K562 (cell line): ENCODE results near the gene PCED1B. TPM values are rescaled to one million over a fixed set of nuclear protein-coding genes. Genes with fewer than 3 reads are reported as not detected.

Experiments
- ATAC-seq: fragments of 200-7000 bp; cut with Tn5 transposase; 3 replicates; pipeline ENCODE4 v1.9.1; 2020; ENCODE audit warnings: moderate library complexity
- BruUV-seq: library from RNA; stranded (reverse); fragments of 400-500 nt; replicated peaks from 2 replicates; lab custom pipeline; 2021; lab: Mats Ljungman, UMichigan
- CTCF ChIA-PET: fragments of 300-600 bp; formaldehyde crosslinking; extraction: SDS; loops from one replicate; lab custom pipeline; 2021; ENCODE audit warnings: low intra/inter-chr PET ratio; lab: Yijun Ruan, JAX
- POLR2A ChIA-PET: fragments of 300-600, 350-650 bp; sonication (Branson Sonifier 250); formaldehyde crosslinking; extraction: SDS; loops from one replicate; lab custom pipeline; 2021; ENCODE audit warnings: antibody characterized with exemption, inconsistent platforms; lab: Yijun Ruan, JAX
- DNase-seq, 4 experiments: peaks; one replicate each; pipeline versions ENCODE4 v3.0.0 to v3.0.0-alpha.2; 2011 to 2018; ENCODE audit warnings: low spot score in 3 of 4, mixed read lengths in 3 of 4; ENCODE audit errors: extremely low read depth in 1 of 4
- FAIRE-seq: peaks from 2 replicates; lab custom pipeline; 2011; peaks lifted over from hg19 to GRCh38; lab: Jason Lieb, UNC
- H2AFZ ChIP-seq: 2 replicates; pipeline ENCODE4 v1.6.0; 2011; ENCODE audit warnings: low read depth, low read length, control low read depth, inconsistent platforms
- H3K27ac ChIP-seq: fragments of 200-600 bp; 3 replicates; pipeline ENCODE4 v1.8.0; 2011; ENCODE audit warnings: low read depth, mild to moderate bottlenecking, control low read depth, inconsistent platforms, low read length, moderate library complexity, mixed read lengths; ENCODE audit errors: extremely low read depth
- H3K27me3 ChIP-seq, 2 experiments: fragments of 300-600 bp in 1 of 2; 2 replicates in 1 of 2; 3 replicates in 1 of 2; pipeline versions ENCODE4 v1.6.0 to v1.8.0; 2011; ENCODE audit warnings: inconsistent platforms in 2 of 2, low read length in 2 of 2, mild to moderate bottlenecking in 1 of 2, mixed read lengths in 1 of 2, moderate library complexity in 1 of 2; ENCODE audit not compliant: control insufficient read depth in 2 of 2, insufficient read depth in 2 of 2
- H3K36me3 ChIP-seq: fragments of 300-600 bp; 3 replicates; pipeline ENCODE4 v1.8.0; 2011; ENCODE audit warnings: mild to moderate bottlenecking, low read length, inconsistent platforms; ENCODE audit not compliant: control insufficient read depth, insufficient read depth
- H3K4me1 ChIP-seq, 2 experiments: fragments of 200-600 bp in 1 of 2; replicated peaks in 1 of 2; 2 replicates in 1 of 2; 3 replicates in 1 of 2; pipeline versions ENCODE4 v1.5.1 to v1.8.0; 2011; ENCODE audit warnings: inconsistent platforms in 2 of 2, low read length in 2 of 2, mild to moderate bottlenecking in 1 of 2, mixed read lengths in 1 of 2, moderate library complexity in 1 of 2; ENCODE audit not compliant: control insufficient read depth in 2 of 2, insufficient read depth in 2 of 2
- H3K4me2 ChIP-seq: 2 replicates; pipeline ENCODE4 v1.6.1; 2011; ENCODE audit warnings: low read length, control low read depth, inconsistent platforms, mixed read lengths; ENCODE audit not compliant: insufficient read depth
- H3K4me3 ChIP-seq: fragments of 200-600 bp; sonication (generic), shearing (Covaris generic); 2 replicates; pipeline ENCODE4 v1.5.1; 2016; ENCODE audit warnings: control low read depth, inconsistent platforms
- H3K79me2 ChIP-seq: fragments of 200-600 bp; 3 replicates; pipeline ENCODE4 v1.8.0; 2011; ENCODE audit warnings: low read length, inconsistent platforms; ENCODE audit not compliant: control insufficient read depth, insufficient read depth
- H3K9ac ChIP-seq, 2 experiments: 2 replicates each; pipeline versions ENCODE4 v1.6.0 to v1.6.1; 2011; ENCODE audit warnings: low read depth in 2 of 2, low read length in 2 of 2, control low read depth in 1 of 2, inconsistent platforms in 1 of 2, mild to moderate bottlenecking in 1 of 2, mixed read lengths in 1 of 2; ENCODE audit not compliant: insufficient read depth in 1 of 2
- H3K9me1 ChIP-seq: one replicate; pipeline ENCODE4 v1.6.0; 2011; ENCODE audit warnings: inconsistent platforms, mild to moderate bottlenecking, low read length, moderate library complexity; ENCODE audit not compliant: control insufficient read depth, insufficient read depth
- H3K9me3 ChIP-seq: replicated peaks from 2 replicates; pipeline ENCODE4 v1.5.1; 2011; ENCODE audit warnings: low read depth, low read length, inconsistent platforms; ENCODE audit not compliant: control insufficient read depth, insufficient read depth
- H4K20me1 ChIP-seq: replicated peaks from 2 replicates; pipeline ENCODE4 v1.6.1; 2011; ENCODE audit warnings: low read length, inconsistent platforms, mixed read lengths; ENCODE audit not compliant: control insufficient read depth, insufficient read depth
- DIDO1 ChIP-seq: fragments of 450-650 bp; IDR thresholded peaks from 2 replicates; pipeline ENCODE4 v1.6.1; 2016; ENCODE audit warnings: low read depth, missing biosample characterization, missing genetic modification characterization
- ETV5 ChIP-seq: sonication (generic); formaldehyde crosslinking; IDR thresholded peaks from 2 replicates; pipeline ENCODE4 v1.4.0; 2020; ENCODE audit warnings: low read depth, mild to moderate bottlenecking, missing genetic modification reagents
- MIER1 ChIP-seq: fragments of 450-650 bp; IDR thresholded peaks from 2 replicates; pipeline ENCODE4 v1.6.1; 2016; ENCODE audit warnings: antibody characterized with exemption, mild to moderate bottlenecking, low read depth
- PCBP2 ChIP-seq: fragments of 200-400 bp; formaldehyde crosslinking; IDR thresholded peaks from 2 replicates; pipeline ENCODE4 v1.6.1; 2018; ENCODE audit warnings: low read length, low read depth, mild to moderate bottlenecking, moderate library complexity; ENCODE audit not compliant: poor library complexity, severe bottlenecking
- RBM15 ChIP-seq: fragments of 200-400 bp; formaldehyde crosslinking; IDR thresholded peaks from 2 replicates; pipeline ENCODE4 v1.6.1; 2018; ENCODE audit warnings: mild to moderate bottlenecking, low read length, moderate library complexity; ENCODE audit not compliant: insufficient read depth
- SMARCA4 ChIP-seq: fragments of 450-650 bp; IDR thresholded peaks from 2 replicates; pipeline ENCODE4 v1.6.1; 2016
- SPI1 ChIP-seq: IDR thresholded peaks from 2 replicates; pipeline ENCODE4 v1.6.1; 2011; ENCODE audit warnings: low read depth, low read length, control low read depth, borderline replicate concordance
- SREBF2 ChIP-seq: sonication (generic); formaldehyde crosslinking; IDR thresholded peaks from 2 replicates; pipeline ENCODE4 v1.4.0; 2020; ENCODE audit warnings: mild to moderate bottlenecking, missing genetic modification reagents
- THRAP3 ChIP-seq: fragments of 450-650 bp; IDR thresholded peaks from 2 replicates; pipeline ENCODE4 v1.6.1; 2016; ENCODE audit warnings: mild to moderate bottlenecking, inconsistent platforms, borderline replicate concordance
- VEZF1 ChIP-seq: fragments of 200-800 bp; sonication (Bioruptor generic); IDR thresholded peaks from 2 replicates; pipeline ENCODE4 v1.6.1; 2017; ENCODE audit warnings: missing genetic modification characterization, missing compliant biosample characterization
- WGBS: fragments of 100-300 bp; shearing (Covaris generic); methylation state at CpG from one replicate; pipeline ENCODE4 v1.1.6; 2016; ENCODE audit warnings: low coverage, mixed read lengths; ENCODE audit not compliant: insufficient coverage; ENCODE audit errors: missing lambda C conversion rate; 5-methylcytosine and 5-hydroxymethylcytosine counted together
- in situ Hi-C: fragments of 300-500 bp; cut with MboI; formaldehyde crosslinking; loops from 4 replicates; pipeline ENCODE4 v1.15.0; 2018; ENCODE audit warnings: inconsistent platforms, mixed read lengths
- intact Hi-C: fragments of 100-400 bp; cut with micrococcal nuclease; formaldehyde crosslinking; loops from 2 replicates; pipeline ENCODE4 v1.14.2; 2022
- polyA plus RNA-seq, 8 experiments: library from polyadenylated mRNA; depleted of rRNA in 4 of 8; stranded (reverse) in 5 of 8; unstranded in 3 of 8; fragments of >200 nt; fragmentation: Nextera tagmentation in 2 of 8; fragmentation: Illumina TruSeq in 1 of 8; extraction: Ambion mirVana in 2 of 8; extraction: Trizol in 1 of 8; gene quantifications; 2 replicates each; pipeline versions ENCODE4 v1.2.1 to v1.2.3, GENCODE V29; 2011 to 2014; ENCODE audit warnings: inconsistent platforms in 1 of 8, missing spikeins in 1 of 8
- total RNA-seq, 7 experiments: library from RNA; depleted of rRNA in 6 of 7; stranded (reverse); fragments of >200 nt in 6 of 7; fragmentation: Illumina TruSeq in 2 of 7; extraction: Trizol in 2 of 7; gene quantifications; 2 replicates each; pipeline versions ENCODE4 v1.2.1 to v1.2.3, GENCODE V29; 2011 to 2021; ENCODE audit warnings: low replicate concordance in 1 of 7

PCED1B gene
- total and polyA plus RNA-seq, 9 of the 15 experiments (the other 6 are each of a cell fraction or from before 2014, with no cell fraction given): 1.2 to 9.3 (median 2.5) TPM

DNA sequence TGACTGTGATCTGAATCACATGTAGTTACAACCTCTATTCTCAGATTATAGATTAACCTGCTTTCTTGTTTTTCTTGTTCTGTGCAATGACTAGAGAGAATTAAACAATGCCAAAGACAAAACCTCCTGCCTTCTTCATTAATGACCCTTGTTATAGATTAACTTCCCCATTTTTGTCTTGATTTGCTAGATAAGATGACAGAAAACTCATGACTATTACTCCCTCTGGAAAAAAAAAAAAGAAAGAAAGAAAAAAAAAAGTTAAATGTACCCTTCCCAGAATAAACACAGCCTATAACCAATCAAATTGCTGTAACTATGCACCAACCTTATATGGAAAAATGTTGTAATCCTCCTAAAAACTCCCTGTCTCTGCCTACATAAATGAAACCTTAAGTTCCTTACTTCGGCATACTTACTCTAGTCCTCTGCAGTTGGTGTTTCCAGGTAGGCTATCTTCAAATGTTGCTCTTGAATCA lies 41.1 kb upstream of the PCED1B start (continued):
- TF ChIP-seq VEZF1 (CRISPR knock-in tag) (peak; percentile 11; the same call in 1 of the 2 replicates), PCBP2 (no peak), SPI1 (no peak)

DNA sequence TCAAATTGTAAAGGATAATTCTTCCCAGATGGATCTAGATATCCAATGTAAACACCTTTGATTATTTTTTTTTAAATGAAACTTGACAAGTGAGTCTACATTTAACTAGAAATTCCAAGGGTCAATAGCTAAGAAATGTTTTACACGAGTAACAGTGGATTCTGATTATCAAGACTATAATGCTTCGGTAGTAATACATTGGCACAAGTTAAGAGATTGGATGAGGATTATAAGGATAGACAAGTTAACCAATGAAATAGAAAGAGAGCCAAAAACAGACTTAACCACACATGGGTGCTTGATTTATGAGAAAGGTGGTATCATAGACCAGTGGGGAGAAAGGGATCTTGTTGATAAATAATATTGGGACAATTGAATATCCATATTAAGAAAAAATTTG lies 40.3 kb upstream of the PCED1B start:
- WGBS: 42% methylated on average over 2 of the region's 2 CpGs
- BruUV-seq: no TSS peak
- FAIRE-seq: no peak

More for the DNA sequence above, 40.3 kb upstream of the PCED1B start:
- Histone ChIP-seq H3K36me3 (no peaks in the 10 kb centered on the region), H3K27me3 (no peaks in the 10 kb centered on the region), H4K20me1 (no peaks in the 10 kb centered on the region), H3K9ac (no peak overlapping the region), H3K4me1 (no peaks in the 10 kb centered on the region), H3K9me3 (no peaks in the 10 kb centered on the region), H3K79me2 (no peaks in the 10 kb centered on the region), H3K27ac (no peak overlapping the region), H2AFZ (no peak overlapping the region), H3K9me1 (no peaks in the 10 kb centered on the region), H3K4me3 (no peak overlapping the region), H3K4me2 (no peak overlapping the region)
- ChIA-PET CTCF (no interaction called here), POLR2A (no interaction called here)
- DNase-seq (no peak), ATAC-seq (no peak)
- TF ChIP-seq ETV5 (CRISPR knock-in tag): no peak
- no peak for TF ChIP-seq DIDO1 (tag)
- no peak for TF ChIP-seq RBM15
- TF ChIP-seq SMARCA4: no peak
- TF ChIP-seq THRAP3: no peak
- TF ChIP-seq SREBF2: no peak
- TF ChIP-seq MIER1: no peak
- intact Hi-C loops (no loop called here), in situ Hi-C loops (loop anchor here (10.0 kb wide), 1 partner anchor 266 kb away; no protein-coding TSS in a partner anchor)
